ENCODE results near the gene STK32A.

Gene STK32A

GRCh38 chr5:147410496-147411358 is 175.9 kb downstream of the STK32A start:
- no peak overlapping the region for H3K9ac ChIP-seq (ENCODE audit: low read length)
- no peaks in the 10 kb centered on the region for H3K9me2 ChIP-seq (ENCODE audit: low read depth, low read length)
- no peaks in the 10 kb centered on the region for H3K27me3 ChIP-seq (ENCODE audit: insufficient read depth, low read length)
- H3K4me1 ChIP-seq (ENCODE audit: insufficient read depth, low read length, severe bottlenecking) = no peaks in the 10 kb centered on the region
- TF ChIP-seq EZH2 (IDR thresholded peaks at IDR 0.05; ENCODE audit: borderline replicate concordance, low read length) (no peak), CTCF (IDR thresholded peaks at IDR 0.05; ENCODE audit: low read length) (no peak)
- H3K36me3 ChIP-seq (ENCODE audit: insufficient read depth, low read length) = no peaks in the 10 kb centered on the region
- no peak overlapping the region for H3K4me3 ChIP-seq (ENCODE audit: low read depth, low read length, poor library complexity, severe bottlenecking)
- no peaks in the 10 kb centered on the region for H3K9me3 ChIP-seq (ENCODE audit: low read length)
- no peak overlapping the region for H3K27ac ChIP-seq (ENCODE audit: low read depth, low read length, poor library complexity, severe bottlenecking)
- no peak overlapping the region for H2AFZ ChIP-seq (ENCODE audit: low read length)
- no peak overlapping the region for H3K4me2 ChIP-seq (ENCODE audit: low read length)
- H4K20me1 ChIP-seq (ENCODE audit: insufficient read depth, low read length) = no peaks in the 10 kb centered on the region
- no peaks in the 10 kb centered on the region for H3F3A ChIP-seq (ENCODE audit: insufficient read depth, low read length)
- H3K79me2 ChIP-seq (ENCODE audit: insufficient read depth, low read length) = no peaks in the 10 kb centered on the region

- Histone ChIP-seq H2AFZ (ENCODE audit: low read length) (no peak overlapping the region), H3K79me2 (ENCODE audit: insufficient read depth, low read length) (no peaks in the 10 kb centered on the region), H4K20me1 (ENCODE audit: insufficient read depth, low read length) (no peaks in the 10 kb centered on the region), H3K9me3 (ENCODE audit: low read length) (no peaks in the 10 kb centered on the region), H3K36me3 (ENCODE audit: insufficient read depth, low read length) (no peaks in the 10 kb centered on the region), H3K27ac (ENCODE audit: low read depth, low read length, poor library complexity, severe bottlenecking) (no peak overlapping the region), H3F3A (ENCODE audit: insufficient read depth, low read length) (no peaks in the 10 kb centered on the region), H3K27me3 (ENCODE audit: insufficient read depth, low read length) (no peaks in the 10 kb centered on the region), H3K9ac (ENCODE audit: low read length) (no peak overlapping the region), H3K4me2 (ENCODE audit: low read length) (no peak overlapping the region), H3K4me3 (ENCODE audit: low read depth, low read length, poor library complexity, severe bottlenecking) (no peak overlapping the region), H3K4me1 (ENCODE audit: insufficient read depth, low read length, severe bottlenecking) (no peaks in the 10 kb centered on the region), H3K9me2 (ENCODE audit: low read depth, low read length) (no peaks in the 10 kb centered on the region)
- TF ChIP-seq CTCF (IDR thresholded peaks at IDR 0.05; ENCODE audit: low read length) (no peak), EZH2 (IDR thresholded peaks at IDR 0.05; ENCODE audit: borderline replicate concordance, low read length) (no peak)
Measured at GRCh38 chr5:147411359-147412319, 176.8 kb downstream of the STK32A start.

GRCh38 chr5:147412561-147412960 is 177.7 kb downstream of the STK32A start:
- no peak overlapping the region for H3K4me3 ChIP-seq (ENCODE audit: low read depth, low read length, poor library complexity, severe bottlenecking)
- TF ChIP-seq EZH2 (IDR thresholded peaks at IDR 0.05; ENCODE audit: borderline replicate concordance, low read length) = no peak
- TF ChIP-seq CTCF (IDR thresholded peaks at IDR 0.05; ENCODE audit: low read length) = no peak
- no peak overlapping the region for H3K27ac ChIP-seq (ENCODE audit: low read depth, low read length, poor library complexity, severe bottlenecking)
- H3K4me2 ChIP-seq (ENCODE audit: low read length) = no peak overlapping the region
- no peaks in the 10 kb centered on the region for H4K20me1 ChIP-seq (ENCODE audit: insufficient read depth, low read length)
- H3K9ac ChIP-seq (ENCODE audit: low read length) = no peak overlapping the region
- H3F3A ChIP-seq (ENCODE audit: insufficient read depth, low read length) = no peaks in the 10 kb centered on the region
- H3K9me2 ChIP-seq (ENCODE audit: low read depth, low read length) = no peaks in the 10 kb centered on the region
- no peaks in the 10 kb centered on the region for H3K9me3 ChIP-seq (ENCODE audit: low read length)
- no peaks in the 10 kb centered on the region for H3K36me3 ChIP-seq (ENCODE audit: insufficient read depth, low read length)
- no peaks in the 10 kb centered on the region for H3K79me2 ChIP-seq (ENCODE audit: insufficient read depth, low read length)
- H3K4me1 ChIP-seq (ENCODE audit: insufficient read depth, low read length, severe bottlenecking) = no peaks in the 10 kb centered on the region
- no peaks in the 10 kb centered on the region for H3K27me3 ChIP-seq (ENCODE audit: insufficient read depth, low read length)
- no peak overlapping the region for H2AFZ ChIP-seq (ENCODE audit: low read length)
